Measurements from ENCODE around the gene PPIH.

- TF ChIP-seq CTCF (conservative IDR thresholded peaks at IDR 0.05) (no peak), EZH2 (IDR thresholded peaks at IDR 0.05; ENCODE audit: low read depth) (no peak)
Observed at GRCh38 chr1:42686418-42686817, 28.2 kb downstream of the PPIH start.
